Psoas muscle (tissue), 8 donors: Measurements from ENCODE around the gene CNOT11. TPM values are rescaled to one million over a fixed set of nuclear protein-coding genes. Genes with fewer than 3 reads are reported as not detected.

Source experiments
- ATAC-seq, 4 donors: fragments of 200-7000 bp; cut with Tn5 transposase; one replicate each; pipeline ENCODE4 v1.9.1; 2020; ENCODE audit warnings: moderate library complexity in 3 of 4, mild to moderate bottlenecking in 2 of 4
- DNase-seq, 2 donors: peaks; one replicate each; pipeline ENCODE4 v3.0.0-alpha.2; 2020
- H3K27ac ChIP-seq: fragments of 200-600 bp; one replicate; pipeline ENCODE4 v1.8.0; 2022
- H3K27me3 ChIP-seq, 3 donors: fragments of 200-600 bp in 1 of 3; one replicate each; pipeline versions ENCODE4 v1.6.1 to v1.8.0; 2013 to 2022; ENCODE audit warnings: low read length in 2 of 3, mild to moderate bottlenecking in 2 of 3, moderate library complexity in 1 of 3; ENCODE audit not compliant: insufficient read depth in 3 of 3
- H3K36me3 ChIP-seq, 2 donors: fragments of 200-600 bp in 1 of 2; one replicate each; pipeline versions ENCODE4 v1.6.1 to v1.8.0; 2013 to 2022; ENCODE audit warnings: low read depth in 1 of 2, mild to moderate bottlenecking in 1 of 2, moderate library complexity in 1 of 2; ENCODE audit not compliant: insufficient read depth in 1 of 2
- H3K4me1 ChIP-seq: fragments of 200-600 bp; one replicate; pipeline ENCODE4 v1.8.0; 2022
- H3K4me3 ChIP-seq: fragments of 200-600 bp; one replicate; pipeline ENCODE4 v1.8.0; 2022; ENCODE audit warnings: mild to moderate bottlenecking
- H3K9me3 ChIP-seq: fragments of 200-600 bp; one replicate; pipeline ENCODE4 v1.8.0; 2022
- WGBS, 3 donors: extraction: QIAGEN DNeasy Blood & Tissue Kit; methylation state at CpG; one replicate each; pipeline versions ENCODE4 v1.1.6 to v1.1.7; 2013; 5-methylcytosine and 5-hydroxymethylcytosine counted together
- intact Hi-C, 2 donors: fragments of 100-400 bp; cut with DNase I; formaldehyde crosslinking; loops; one replicate each; pipeline versions ENCODE4 v1.11.0 to v1.14.2; 2022
- polyA plus RNA-seq, 3 donors: library from polyadenylated mRNA; stranded (reverse); fragments of 200-250 nt; gene quantifications; one replicate each; pipeline ENCODE4 v1.2.3, GENCODE V29; 2013
- total RNA-seq, 4 donors: library from RNA; stranded (reverse); fragmentation: NEBNext Ultra II Directional in 2 of 4; extraction: Animal tissue kit (Norgen Biotek cat#: 25700) in 2 of 4; gene quantifications; one replicate each; pipeline versions ENCODE4 v1.2.1 to v1.2.4, GENCODE V29; 2021 to 2023
- TF ChIP-seq, protein P1 (sequence below): fragments of 200-600 bp; IDR thresholded peaks from one replicate; pipeline ENCODE4 v1.8.0; 2022; ENCODE audit warnings: antibody characterized with exemption
- donor health status: healthy with polysubstance abuse.
- donor health status: DM: no; HTN: no; CAD: no; lungs with moderate emphysema.
- donor health status: Bipolar disorder and iron deficiency.
- donor health status: healthy.
- donor health status: DM: yes; HTN: yes; CAD: no.
- donor health status: DM: no; HTN: no; CAD: no.
- donor health status: DM: no; HTN: no; CAD: no.
- donor health status: DM: yes; HTN: yes; CAD: no.

CNOT11 gene
- total and polyA plus RNA-seq, 7 donors, result 17.1 to 42.1 (median 30.0) TPM

DNA sequence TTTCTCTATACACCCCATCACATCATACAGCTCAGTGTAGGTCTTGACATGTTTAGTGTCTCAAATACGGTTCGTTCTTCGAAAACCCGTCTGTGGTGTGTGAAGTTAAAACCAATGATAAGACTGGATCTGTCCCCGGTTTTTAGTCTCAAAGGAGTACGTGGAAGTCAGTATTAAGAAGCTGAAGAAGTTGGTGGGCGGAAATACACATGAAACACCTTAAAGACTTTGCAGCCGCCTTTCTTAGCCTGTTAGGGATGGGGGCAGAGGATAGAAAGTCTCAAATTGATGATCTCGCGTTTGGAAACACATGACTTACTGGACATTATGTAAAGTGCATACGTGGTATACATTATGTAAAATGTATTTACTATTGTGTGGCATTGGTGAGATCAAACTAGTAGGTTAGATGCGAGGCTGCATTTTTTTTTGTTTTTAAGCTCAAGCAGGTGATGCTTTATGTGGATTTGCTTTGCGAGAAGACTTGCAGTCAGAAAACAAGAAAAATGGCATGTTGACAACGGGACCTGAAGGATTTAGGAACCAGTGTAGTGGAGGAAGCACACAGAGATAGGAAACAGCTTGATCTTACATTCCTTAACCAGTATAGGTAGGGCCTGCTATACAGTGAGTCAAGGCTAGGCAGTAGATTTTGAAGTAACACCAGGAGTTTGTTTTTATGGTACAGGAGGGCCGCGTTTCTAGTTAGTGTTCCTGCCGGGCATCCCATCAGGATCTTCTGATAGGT is 1.2 kb downstream of the CNOT11 start:
- Histone ChIP-seq H3K36me3 (peaks cover 0 to 23% of the 10 kb centered on the region in 2 donors), H3K4me1 (peaks cover 24% of the 10 kb centered on the region), H3K4me3 (peak overlapping the region; percentile 100), H3K9me3 (no peaks in the 10 kb centered on the region), H3K27me3 (no peaks in the 10 kb centered on the region), H3K27ac (peak overlapping the region; percentile 99)
- TF ChIP-seq, protein P1, sequence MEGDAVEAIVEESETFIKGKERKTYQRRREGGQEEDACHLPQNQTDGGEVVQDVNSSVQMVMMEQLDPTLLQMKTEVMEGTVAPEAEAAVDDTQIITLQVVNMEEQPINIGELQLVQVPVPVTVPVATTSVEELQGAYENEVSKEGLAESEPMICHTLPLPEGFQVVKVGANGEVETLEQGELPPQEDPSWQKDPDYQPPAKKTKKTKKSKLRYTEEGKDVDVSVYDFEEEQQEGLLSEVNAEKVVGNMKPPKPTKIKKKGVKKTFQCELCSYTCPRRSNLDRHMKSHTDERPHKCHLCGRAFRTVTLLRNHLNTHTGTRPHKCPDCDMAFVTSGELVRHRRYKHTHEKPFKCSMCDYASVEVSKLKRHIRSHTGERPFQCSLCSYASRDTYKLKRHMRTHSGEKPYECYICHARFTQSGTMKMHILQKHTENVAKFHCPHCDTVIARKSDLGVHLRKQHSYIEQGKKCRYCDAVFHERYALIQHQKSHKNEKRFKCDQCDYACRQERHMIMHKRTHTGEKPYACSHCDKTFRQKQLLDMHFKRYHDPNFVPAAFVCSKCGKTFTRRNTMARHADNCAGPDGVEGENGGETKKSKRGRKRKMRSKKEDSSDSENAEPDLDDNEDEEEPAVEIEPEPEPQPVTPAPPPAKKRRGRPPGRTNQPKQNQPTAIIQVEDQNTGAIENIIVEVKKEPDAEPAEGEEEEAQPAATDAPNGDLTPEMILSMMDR, result no peak
- 30 to 35% (median 33%) methylated on average over 17 of the region's 17 CpGs for WGBS, 3 donors
- DNase-seq (no peak), ATAC-seq (no peak)
- intact Hi-C loops, result loop anchor here (2.0 to 5.0 kb wide), 2 partner anchors 53 kb away; partner anchors contain the start of gene RNF149 (in 1 of the 2)

GRCh38 chr2:101255501-101255900 is 2.8 kb downstream of the CNOT11 start:
- H3K4me3 ChIP-seq, result no peak overlapping the region
- ATAC-seq (no peak), DNase-seq (no peak)
- peaks cover 24% of the 10 kb centered on the region for H3K4me1 ChIP-seq
- intact Hi-C loops, result no loop called here
- no peaks in the 10 kb centered on the region for H3K27me3 ChIP-seq
- WGBS, 3 donors, result 87 to 99% (median 92%) methylated on average over 3 of the region's 3 CpGs
- H3K27ac ChIP-seq, result no peak overlapping the region
- H3K36me3 ChIP-seq, result peaks cover 3 to 34% of the 10 kb centered on the region in 2 donors
- TF ChIP-seq, protein P1, result no peak
- H3K9me3 ChIP-seq, result no peaks in the 10 kb centered on the region

DNA sequence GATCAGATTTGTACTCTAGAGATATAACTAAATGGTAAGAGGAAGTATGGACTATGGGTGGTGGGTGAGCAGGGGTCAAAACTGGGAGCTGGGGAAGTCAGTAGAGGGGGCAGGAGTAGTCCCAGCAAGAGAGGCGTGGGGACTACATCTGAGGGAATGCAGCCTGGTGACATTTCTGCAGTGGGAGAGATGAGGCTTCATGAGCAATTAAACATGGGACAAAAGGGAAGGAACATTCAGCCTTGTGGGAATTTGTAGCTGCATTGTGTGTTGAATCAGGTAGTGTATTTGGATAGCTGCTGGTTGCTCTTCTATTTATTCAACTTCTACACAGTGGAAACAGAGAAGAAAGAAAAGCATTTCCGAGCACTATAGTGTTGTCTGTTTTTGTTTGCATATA is 3.6 kb downstream of the CNOT11 start:
- no peak for DNase-seq
- intact Hi-C loops, result no loop called here
- no peak for ATAC-seq
- H3K27ac ChIP-seq, result no peak overlapping the region
- H3K4me1 ChIP-seq, result peaks cover 24% of the 10 kb centered on the region
- H3K9me3 ChIP-seq, result no peaks in the 10 kb centered on the region
- TF ChIP-seq, protein P1, result no peak
- H3K27me3 ChIP-seq, result no peaks in the 10 kb centered on the region
- peaks cover 3 to 34% of the 10 kb centered on the region in 2 donors for H3K36me3 ChIP-seq
- H3K4me3 ChIP-seq, result no peak overlapping the region
- 96 to 100% (median 97%) methylated on average over 2 of the region's 2 CpGs for WGBS, 3 donors

- H3K27me3 ChIP-seq, result no peaks in the 10 kb centered on the region
- TF ChIP-seq, protein P1, result no peak
- no peaks in the 10 kb centered on the region for H3K9me3 ChIP-seq
- H3K4me1 ChIP-seq, result peaks cover 25% of the 10 kb centered on the region
- no peak for ATAC-seq
- no peak for DNase-seq
- intact Hi-C loops, result no loop called here
- peaks cover 5 to 53% of the 10 kb centered on the region in 2 donors for H3K36me3 ChIP-seq
- WGBS, 3 donors, result 97 to 98% (median 98%) methylated on average over 8 of the region's 8 CpGs
- no peak overlapping the region for H3K4me3 ChIP-seq
- no peak overlapping the region for H3K27ac ChIP-seq
These were observed 6.1 kb downstream of the CNOT11 start for GRCh38 chr2:101258804-101259203.
